Thoracic aorta (tissue), 2 donors: ENCODE measurements around the gene TAGLN2. TPM values are rescaled to one million over a fixed set of nuclear protein-coding genes. Genes with fewer than 3 reads are reported as not detected.

Source experiments
- ATAC-seq: fragments of 150-250 bp; one replicate; pipeline ENCODE4 v1.8.0; 2017; ENCODE audit warnings: low read depth; ENCODE audit not compliant: insufficient number of reproducible peaks, low FRiP score
- DNase-seq: peaks from one replicate; pipeline ENCODE4 v3.0.0-alpha.2; 2020; ENCODE audit warnings: low spot score
- H3K27ac ChIP-seq, 2 donors: fragments of 200-600 bp; sonication (generic); 1 replicate in 1 of 2; 2 replicates in 1 of 2; pipeline ENCODE4 v1.5.1; 2016; ENCODE audit warnings: mild to moderate bottlenecking in 2 of 2, moderate library complexity in 2 of 2
- H3K27me3 ChIP-seq: fragments of 200-600 bp; sonication (generic); replicated peaks from 2 replicates; pipeline ENCODE4 v1.6.0; 2016; ENCODE audit warnings: mild to moderate bottlenecking; ENCODE audit not compliant: insufficient read depth
- H3K36me3 ChIP-seq: fragments of 200-600 bp; sonication (generic); one replicate; pipeline ENCODE4 v1.5.1; 2016
- H3K4me1 ChIP-seq, 2 donors: fragments of 200-600 bp; sonication (generic); 1 replicate in 1 of 2; 2 replicates in 1 of 2; pipeline versions ENCODE4 v1.5.1 to v1.6.0; 2016; ENCODE audit warnings: low read depth in 2 of 2, mild to moderate bottlenecking in 1 of 2; ENCODE audit not compliant: control insufficient read depth in 1 of 2
- H3K4me3 ChIP-seq: fragments of 200-600 bp; sonication (generic); 2 replicates; pipeline ENCODE4 v1.5.1; 2016; ENCODE audit warnings: mild to moderate bottlenecking
- H3K9me3 ChIP-seq: fragments of 200-600 bp; sonication (generic); 2 replicates; pipeline ENCODE4 v1.5.1; 2016
- total RNA-seq, 2 donors: library from RNA; depleted of rRNA; stranded (reverse); fragments of >200 nt; gene quantifications; one replicate each; pipeline versions ENCODE4 v1.1.0 to v1.2.3, GENCODE V29; 2016
- TF ChIP-seq, protein P1 (sequence below): fragments of 200-600 bp; sonication (generic); IDR thresholded peaks from one replicate; pipeline ENCODE4 v1.5.1; 2019; ENCODE audit warnings: antibody characterized with exemption

Gene TAGLN2
- total RNA-seq, 2 donors from 2014 or later: 298 to 352 TPM

DNA sequence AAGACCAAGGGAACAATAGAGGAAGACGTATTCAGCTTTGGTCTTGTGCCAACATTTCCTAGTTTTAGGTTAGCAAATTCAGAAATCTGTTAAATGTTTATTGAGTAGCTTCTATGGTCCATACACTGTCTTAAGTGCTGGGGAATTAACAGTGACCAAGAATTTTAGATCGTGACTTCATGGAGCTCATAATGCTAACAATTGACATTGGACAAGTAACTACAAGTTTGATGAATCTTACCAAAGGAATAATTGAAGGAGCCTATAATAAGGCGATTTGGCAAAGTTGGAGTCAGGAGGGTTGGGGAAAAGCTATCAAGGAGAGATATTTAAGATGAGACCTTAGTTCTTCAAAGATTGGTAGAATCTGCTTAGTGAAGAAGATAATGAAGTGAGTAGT is 30.1 kb upstream of the TAGLN2 start:
- TF ChIP-seq, protein P1, sequence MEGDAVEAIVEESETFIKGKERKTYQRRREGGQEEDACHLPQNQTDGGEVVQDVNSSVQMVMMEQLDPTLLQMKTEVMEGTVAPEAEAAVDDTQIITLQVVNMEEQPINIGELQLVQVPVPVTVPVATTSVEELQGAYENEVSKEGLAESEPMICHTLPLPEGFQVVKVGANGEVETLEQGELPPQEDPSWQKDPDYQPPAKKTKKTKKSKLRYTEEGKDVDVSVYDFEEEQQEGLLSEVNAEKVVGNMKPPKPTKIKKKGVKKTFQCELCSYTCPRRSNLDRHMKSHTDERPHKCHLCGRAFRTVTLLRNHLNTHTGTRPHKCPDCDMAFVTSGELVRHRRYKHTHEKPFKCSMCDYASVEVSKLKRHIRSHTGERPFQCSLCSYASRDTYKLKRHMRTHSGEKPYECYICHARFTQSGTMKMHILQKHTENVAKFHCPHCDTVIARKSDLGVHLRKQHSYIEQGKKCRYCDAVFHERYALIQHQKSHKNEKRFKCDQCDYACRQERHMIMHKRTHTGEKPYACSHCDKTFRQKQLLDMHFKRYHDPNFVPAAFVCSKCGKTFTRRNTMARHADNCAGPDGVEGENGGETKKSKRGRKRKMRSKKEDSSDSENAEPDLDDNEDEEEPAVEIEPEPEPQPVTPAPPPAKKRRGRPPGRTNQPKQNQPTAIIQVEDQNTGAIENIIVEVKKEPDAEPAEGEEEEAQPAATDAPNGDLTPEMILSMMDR: no peak
- ATAC-seq (no peak), DNase-seq (no peak)
- no peak overlapping the region for H3K4me3 ChIP-seq
- no peaks in the 10 kb centered on the region for H3K9me3 ChIP-seq
- no peaks in the 10 kb centered on the region for H3K27me3 ChIP-seq
- H3K27ac ChIP-seq: no peak overlapping the region
- no peaks in the 10 kb centered on the region for H3K4me1 ChIP-seq
- no peaks in the 10 kb centered on the region for H3K36me3 ChIP-seq

DNA sequence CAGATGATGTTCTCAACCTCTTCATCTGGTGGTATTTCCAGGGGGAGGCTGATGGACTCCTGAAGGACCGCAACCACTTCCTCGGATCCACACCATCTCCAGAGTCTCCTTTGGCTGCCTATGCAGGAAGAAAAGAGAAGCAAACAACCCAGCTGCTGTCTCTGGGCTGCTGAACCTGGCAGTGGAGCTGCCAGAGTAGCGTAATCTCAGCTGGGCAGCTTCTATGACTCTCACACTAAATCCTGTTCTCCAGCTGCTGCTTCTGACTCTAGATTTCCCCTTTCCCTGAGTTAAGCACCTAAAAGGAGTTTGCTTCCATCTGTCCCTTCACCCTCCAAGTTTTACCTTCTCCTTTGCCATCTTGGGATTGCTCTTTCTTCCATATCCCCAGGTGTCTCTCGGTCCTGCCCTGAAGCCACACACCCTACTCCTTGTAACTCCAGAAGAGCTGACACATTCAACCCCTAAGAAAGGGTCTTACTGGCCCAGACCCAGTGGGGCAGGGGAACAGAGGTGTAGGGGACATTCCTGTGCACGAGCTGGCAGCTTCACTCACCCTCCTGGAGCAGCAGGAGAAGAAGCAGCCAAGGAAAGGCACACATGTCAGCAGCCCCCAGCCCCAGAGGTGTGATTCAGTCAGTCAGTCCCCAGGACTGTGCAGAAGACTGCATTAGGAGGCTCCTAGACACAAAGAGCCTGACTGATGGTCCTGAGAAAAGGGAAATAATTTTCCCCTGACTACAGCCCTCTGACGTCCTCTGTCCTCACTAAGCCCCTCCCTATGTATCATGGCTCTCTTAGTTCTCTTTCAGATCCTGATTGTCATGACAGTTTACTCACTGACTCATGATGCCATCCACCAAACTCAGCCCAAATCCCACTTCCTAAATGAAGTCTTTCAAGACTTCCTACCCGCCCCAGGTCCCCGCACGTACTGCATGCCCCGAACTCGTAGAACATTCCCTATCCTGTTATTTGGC is 28.5 kb upstream of the TAGLN2 start, which contains the start of gene SLAMF9:
SLAMF9 (minus strand) TSS at position 702 of the 980 bp plus-strand sequence; CDS start at position 602, 100 bp downstream.
- H3K36me3 ChIP-seq: no peaks in the 10 kb centered on the region
- H3K27me3 ChIP-seq: no peaks in the 10 kb centered on the region
- DNase-seq: no peak
- H3K4me1 ChIP-seq: no peaks in the 10 kb centered on the region
- no peak for ATAC-seq
- H3K9me3 ChIP-seq: no peaks in the 10 kb centered on the region
- TF ChIP-seq, protein P1: no peak
- no peak within 1 kb of the TSS for H3K27ac ChIP-seq
- no peak within 1 kb of the TSS for H3K4me3 ChIP-seq

DNA sequence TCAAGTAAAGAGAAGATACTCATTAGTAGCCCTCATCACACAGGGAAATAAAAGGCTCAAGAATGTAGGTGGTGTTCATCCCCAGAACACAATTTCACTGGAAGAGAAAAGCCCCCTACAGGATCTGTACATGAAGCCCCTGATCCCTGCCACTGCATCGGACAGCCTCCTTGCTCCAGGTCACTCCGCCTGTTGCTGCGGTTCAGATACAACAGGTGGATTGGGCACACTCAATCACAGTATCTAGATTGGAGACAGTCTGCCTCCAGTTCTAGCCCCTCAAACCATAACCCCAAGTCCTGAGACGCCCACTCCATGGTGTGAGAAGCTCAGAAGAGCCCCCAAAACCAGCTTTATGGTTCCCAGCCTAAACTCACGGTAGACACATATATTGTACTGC is 27.6 kb upstream of the TAGLN2 start:
- H3K36me3 ChIP-seq: no peaks in the 10 kb centered on the region
- no peaks in the 10 kb centered on the region for H3K27me3 ChIP-seq
- H3K9me3 ChIP-seq: no peaks in the 10 kb centered on the region
- TF ChIP-seq, protein P1: no peak
- H3K27ac ChIP-seq: no peak overlapping the region
- no peak overlapping the region for H3K4me3 ChIP-seq
- DNase-seq (no peak), ATAC-seq (no peak)
- H3K4me1 ChIP-seq: no peaks in the 10 kb centered on the region

DNA sequence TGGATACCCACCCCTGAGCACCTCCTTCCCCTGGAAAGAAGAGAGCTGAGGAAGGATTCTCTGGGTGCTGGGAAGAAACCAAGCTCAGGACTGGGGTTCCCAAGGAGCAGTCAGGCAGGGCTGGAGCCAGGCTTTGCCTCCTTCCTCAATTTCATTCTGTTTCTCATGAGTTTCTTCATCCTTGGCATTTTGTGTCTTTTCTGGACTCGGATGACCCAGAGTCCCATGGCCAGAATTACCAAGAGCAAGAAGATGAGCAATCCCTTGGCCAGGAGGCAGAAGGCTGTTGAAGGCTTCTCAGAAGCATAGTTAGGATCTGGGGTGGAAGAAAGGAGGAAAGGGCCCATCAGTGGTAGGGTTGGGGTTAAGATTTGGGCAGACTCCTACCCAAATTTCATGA is 26.2 kb upstream of the TAGLN2 start:
- Histone ChIP-seq H3K9me3 (no peaks in the 10 kb centered on the region), H3K27me3 (no peaks in the 10 kb centered on the region), H3K4me3 (no peak overlapping the region), H3K36me3 (no peaks in the 10 kb centered on the region), H3K4me1 (no peaks in the 10 kb centered on the region), H3K27ac (no peak overlapping the region)
- DNase-seq: no peak
- no peak for ATAC-seq
- TF ChIP-seq, protein P1: no peak

DNA sequence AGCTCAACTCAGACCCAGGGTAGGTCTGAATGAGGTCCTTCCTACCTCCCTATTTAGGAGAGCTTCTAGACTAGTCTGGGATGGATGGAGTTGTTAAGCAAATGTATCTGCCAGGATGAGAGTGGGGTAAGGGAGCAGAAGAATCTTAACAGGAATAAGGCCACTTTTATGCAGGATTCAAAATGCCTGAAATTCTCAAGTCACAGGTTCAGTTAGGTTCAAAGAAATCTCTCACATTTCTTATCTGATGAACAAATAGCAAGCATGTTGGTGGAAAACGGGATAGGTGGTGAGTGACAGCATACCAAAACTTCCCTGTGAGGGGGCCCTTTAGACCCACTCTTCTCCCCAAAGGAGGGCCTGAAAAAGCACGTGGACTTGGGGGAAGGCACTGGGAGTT is 25.7 kb upstream of the TAGLN2 start:
- Histone ChIP-seq H3K4me3 (no peak overlapping the region), H3K27me3 (no peaks in the 10 kb centered on the region), H3K4me1 (peaks cover 0 to 2% of the 10 kb centered on the region in 2 donors), H3K36me3 (no peaks in the 10 kb centered on the region), H3K9me3 (no peaks in the 10 kb centered on the region), H3K27ac (no peak overlapping the region)
- ATAC-seq: no peak
- TF ChIP-seq, protein P1: no peak
- no peak for DNase-seq
